NCI-H345 treated with DMSO at 0.1 percent for 48 hours (cell line): Measurements from ENCODE around the gene FBXL17.
"Not testable (repeated sequence)": the region's sequence is repeated elsewhere in the genome, so short reads cannot be mapped to it uniquely, and the experiment has no call there.

Experiments used
- DNase-seq: peaks from one replicate; lab custom pipeline; 2025; ENCODE audit not compliant: unreplicated experiment; lab: John Stamatoyannopoulos, UW

FBXL17 gene

DNA sequence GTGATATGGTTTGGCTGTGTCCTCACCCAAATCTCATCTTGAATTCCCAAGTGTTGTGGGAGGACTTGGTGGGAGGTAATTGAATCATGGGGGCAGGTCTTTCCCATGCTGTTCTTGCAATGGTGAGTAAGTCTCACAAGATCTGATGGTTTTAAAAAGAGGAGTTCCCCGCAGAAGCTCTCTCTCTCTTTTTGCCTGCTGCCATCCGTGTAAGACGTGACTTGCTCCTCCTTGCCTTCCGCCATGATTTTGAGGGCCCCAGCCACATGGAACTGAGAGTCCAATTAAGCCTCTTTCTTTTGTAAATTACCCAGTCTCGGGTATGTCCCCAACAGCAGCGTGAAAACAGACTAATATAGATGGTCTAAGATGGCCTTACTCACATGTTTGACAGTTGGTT, 210.1 kb downstream of the FBXL17 start:
- no peak for DNase-seq

DNA sequence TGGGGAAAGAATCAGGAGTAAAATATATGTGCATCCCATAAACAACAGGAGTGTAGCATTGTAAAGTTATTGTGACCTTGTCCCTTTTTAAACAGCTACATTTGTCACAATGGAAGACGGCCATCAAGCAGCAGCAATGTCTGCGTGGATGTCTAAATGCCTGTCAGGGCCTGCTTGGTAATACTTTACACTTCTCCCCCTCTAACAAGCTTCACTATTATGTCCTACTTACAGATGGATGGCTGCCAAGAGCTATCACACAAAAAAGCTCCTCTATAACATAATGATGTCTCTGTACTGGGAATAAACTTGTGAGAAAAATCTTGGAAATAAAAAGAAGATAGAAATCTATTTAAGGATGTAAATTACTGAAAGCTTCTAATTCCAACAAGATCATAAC, 213.0 kb downstream of the FBXL17 start:
- DNase-seq = peak; percentile 47

DNA sequence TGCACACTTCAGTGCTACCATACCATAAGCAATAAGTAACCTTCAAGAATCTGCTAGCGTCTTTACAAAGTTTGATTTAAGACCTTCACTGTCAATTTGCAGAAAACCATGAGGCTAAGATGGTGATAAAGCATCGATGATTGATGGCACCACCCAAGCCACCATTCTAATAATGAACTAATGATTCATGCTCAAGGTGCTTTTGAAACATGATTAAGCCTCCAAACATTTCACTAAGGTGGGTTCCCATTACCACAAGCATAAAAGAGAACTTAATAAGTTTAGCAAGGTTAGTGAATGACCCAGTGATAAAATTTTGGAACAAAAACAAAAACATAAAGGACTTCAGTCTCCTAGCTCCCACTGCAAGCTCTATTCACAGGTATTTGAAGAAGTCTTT, 214.7 kb downstream of the FBXL17 start:
- DNase-seq = no peak

DNA sequence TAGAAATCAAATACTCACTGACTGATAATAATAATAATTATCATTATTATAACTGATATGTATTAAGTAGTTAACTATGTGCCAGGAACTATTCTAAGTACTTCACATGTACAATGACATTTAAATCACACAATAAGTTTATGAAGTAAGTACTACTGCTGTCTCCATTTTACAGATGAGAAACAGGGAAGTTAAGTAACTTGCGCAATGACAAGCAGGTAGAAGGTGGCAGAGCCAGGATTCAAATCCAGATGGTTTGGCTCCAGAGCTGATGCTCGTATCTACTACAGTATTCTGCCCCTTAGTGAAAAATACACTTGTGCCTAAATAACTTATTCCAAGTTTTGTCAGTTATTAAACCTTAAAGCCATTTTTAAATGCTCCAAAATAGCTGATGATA, 217.3 kb downstream of the FBXL17 start:
- DNase-seq = no peak

DNA sequence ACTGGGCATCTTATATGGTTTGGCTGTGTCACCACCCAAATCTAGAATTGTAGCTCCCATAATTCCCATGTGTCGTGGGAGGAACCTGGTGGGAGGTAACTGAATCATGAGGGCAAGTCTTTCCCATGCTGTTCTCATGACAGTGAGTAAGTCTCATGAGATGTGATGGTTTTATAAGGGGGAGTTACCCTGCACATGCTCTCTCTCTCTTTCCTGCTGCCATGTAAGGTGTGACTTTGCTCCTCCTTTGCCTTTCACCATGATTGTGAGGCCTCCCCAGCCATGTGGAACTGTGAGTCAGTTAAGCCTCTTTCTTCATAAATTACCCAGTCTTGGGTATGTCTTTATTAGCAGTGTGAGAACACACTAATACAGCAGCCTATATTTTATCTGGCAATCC, 229.0 kb downstream of the FBXL17 start:
- not testable (repeated sequence) for DNase-seq

DNA sequence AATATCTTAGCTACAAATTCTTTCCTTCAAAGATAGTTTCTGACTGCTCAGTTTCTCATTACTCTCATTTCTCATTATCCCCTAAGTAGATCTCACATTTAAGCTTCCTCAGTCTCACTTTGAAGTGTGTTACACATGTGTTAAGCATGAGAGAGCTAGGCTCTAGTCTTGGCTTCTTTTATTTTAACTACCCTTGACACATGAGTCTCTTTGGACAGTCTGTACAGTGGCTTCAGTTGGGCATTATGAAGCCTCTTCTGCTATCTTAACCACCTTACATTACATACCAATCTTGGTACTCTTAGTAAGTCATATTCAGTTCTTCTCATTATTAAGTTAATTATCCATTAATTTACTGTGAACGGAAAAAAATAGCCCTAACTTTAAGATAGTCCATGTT, 232.5 kb downstream of the FBXL17 start:
- DNase-seq = no peak

DNA sequence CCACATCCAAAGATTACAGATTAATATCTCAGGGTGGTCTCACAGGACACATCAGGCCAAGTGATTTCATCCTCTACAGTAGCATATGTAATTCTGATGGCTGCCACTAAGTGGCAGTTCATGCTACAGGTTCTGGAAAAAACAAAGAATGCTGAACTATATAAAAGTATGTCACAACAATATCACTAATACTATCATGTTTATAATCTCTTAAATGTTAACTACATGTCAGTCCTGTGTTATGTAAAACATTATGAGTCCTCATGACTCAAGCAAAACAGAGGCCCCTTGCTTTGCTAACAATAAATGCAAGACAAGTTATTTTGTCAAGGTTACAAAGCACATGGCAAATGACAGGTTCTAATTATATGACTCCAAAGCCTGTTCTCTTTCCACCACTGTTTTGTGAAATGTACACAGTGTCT, 233.2 kb downstream of the FBXL17 start:
- DNase-seq = no peak

DNA sequence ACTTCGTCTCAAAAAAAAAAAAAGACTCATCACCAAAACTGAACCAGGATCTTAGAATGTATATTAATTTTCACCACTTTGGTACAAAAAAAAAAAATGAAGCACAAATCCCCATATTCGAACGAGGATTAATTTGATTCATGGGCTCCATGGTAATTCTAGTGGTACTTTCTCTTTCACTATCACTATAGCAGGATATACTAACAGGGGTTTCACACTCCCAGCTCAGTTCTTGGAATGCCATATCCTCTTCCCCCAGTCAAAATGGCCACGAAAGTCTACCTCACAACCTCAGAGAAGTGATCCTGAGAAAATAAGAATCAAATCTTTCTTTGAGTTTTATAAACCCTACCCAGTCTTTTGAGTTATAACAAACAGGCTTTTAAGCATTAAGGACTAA, 235.7 kb downstream of the FBXL17 start:
- DNase-seq = no peak

DNA sequence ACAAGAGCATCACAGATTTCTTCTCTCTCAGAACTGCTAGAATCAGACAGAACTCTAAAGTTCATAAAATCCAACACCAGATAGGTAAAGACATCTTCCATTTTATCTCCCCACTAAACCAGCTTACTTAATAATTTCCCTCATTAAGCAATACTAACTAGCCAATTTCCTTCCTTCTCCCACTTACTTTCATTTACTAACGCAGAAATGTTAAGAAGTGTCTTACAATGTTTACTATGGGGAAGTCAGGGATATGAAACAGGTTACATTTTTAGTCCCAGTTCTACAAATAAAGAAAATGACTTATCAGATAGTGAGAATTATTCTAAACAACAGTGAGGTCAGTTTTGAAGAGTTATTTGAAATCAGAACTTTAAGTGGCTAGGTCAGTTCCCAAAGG, 236.5 kb downstream of the FBXL17 start:
- no peak for DNase-seq

DNA sequence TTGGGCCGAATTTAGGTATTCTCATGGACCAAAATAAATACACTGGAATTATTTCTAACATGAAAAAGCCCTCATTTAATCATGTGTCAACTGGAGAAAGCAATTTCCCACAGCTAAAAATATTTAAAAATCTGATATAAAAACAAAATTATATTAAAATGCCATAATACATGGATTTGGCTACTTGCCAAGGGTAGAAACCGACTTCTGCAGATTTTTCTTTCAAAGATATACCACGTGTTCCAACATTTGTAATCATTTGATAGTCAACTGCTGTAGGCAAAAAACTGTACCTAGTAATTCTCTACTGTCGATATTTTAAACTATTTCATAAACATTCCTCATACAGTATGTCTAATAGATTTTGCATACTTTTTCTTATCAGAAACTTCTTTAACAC, 237.6 kb downstream of the FBXL17 start:
- no peak for DNase-seq

DNA sequence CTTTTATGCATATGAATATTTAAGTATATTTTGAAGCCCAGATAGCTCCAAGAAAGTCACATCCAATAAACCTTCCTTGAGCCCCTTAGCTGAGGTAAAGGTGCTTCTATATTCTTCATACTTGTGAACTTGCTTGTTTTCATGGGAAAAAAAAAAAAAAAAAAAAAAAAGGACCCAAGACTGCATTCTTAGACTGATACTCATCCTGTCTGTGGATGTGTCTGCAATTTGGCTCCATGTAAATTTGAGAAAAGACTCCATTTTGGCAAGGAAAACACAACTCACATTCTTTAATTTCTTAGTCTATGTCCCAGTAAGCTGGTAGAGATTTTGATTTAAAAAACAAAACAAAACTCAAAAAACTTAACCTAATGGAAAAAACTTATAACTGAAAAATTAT, 238.3 kb downstream of the FBXL17 start:
- DNase-seq = no peak

DNA sequence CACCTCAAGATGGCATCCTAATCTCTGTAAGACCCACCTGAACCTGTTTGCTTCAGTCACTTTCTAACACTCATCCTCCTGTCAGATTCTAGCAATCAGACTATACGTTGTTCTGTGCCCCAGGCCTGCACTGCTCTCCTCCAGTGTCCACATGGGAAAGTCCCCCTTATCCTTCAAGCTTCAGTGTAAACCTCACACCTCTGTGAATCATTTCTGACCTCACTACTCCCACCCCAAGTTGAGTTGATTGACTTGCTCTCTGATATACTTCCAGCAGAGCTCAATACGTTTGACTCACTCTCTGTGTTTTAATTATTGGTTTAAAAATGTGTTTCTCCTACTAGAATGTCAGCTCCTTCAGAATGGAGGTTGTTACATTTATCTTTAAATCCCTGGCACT, 240.2 kb downstream of the FBXL17 start:
- no peak for DNase-seq

DNA sequence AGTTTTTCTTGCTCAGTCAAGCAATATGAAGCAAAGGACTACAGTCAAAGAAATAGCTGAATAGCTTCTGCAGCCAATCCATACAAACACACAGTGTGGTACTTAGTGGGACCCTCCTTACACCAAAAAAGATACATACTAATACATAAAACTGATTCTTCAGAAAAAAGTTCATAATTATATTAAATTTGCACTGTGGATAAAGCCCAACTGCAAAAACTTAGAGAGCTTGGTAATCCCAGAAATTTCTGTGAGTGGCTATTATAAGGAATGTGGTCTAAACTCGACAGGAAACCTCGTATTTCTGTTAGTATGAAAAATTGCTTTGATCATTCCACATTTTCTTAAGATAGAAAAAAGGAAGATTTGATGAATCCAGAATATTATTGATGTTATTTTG, 245.4 kb downstream of the FBXL17 start:
- DNase-seq = no peak

DNA sequence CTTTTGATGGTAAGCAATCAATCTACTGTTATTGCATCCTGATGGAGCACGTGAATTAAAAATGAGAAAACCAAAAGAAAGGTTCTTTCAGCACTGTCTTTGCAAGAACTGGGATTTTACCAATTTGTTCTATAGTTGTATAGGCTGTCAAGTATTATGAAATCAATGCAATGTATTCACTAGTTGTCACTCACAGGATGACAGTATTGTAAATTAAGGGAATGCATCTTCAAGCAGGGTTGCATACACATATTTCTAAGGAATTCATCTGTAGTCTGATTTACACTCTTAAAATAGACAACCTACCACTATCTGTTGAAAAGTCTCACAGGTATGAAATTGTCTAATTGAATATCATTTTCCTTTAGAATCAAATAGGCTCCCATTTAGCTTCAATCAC, 252.8 kb downstream of the FBXL17 start:
- no peak for DNase-seq

DNA sequence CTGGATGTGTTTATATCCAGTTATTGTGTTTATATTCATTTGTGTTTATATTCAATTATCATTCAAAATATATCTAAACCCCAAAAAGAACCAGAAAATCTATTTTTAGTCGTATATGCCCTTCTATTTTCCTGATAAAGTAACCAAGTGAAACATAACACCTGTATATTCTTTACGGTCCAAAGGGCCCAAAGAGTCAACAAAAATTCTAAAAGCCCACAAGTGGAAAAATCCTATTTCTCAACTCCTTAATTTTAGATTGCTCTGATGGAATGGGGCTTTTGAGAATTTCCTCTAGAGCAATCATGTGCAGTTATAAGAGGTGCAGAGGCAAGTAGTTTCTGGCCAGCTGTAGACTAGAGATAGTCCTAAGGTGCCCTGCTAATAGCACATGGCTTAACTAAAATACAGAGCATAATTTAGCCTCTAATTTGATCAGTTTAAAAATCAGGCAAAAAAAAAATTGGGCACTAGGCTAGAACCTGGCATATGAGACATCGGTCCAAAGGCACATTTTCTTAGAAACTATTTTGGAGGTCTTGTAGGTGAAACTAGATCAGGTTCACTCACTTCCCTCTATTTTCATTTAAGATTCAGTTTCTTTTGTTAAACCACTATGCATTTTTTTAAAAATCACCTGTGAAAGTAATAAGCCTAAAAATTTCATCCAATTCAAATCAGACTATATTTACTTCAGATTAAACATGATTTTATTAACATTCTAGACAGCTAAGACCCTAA, 256.0 kb downstream of the FBXL17 start:
- no peak for DNase-seq

DNA sequence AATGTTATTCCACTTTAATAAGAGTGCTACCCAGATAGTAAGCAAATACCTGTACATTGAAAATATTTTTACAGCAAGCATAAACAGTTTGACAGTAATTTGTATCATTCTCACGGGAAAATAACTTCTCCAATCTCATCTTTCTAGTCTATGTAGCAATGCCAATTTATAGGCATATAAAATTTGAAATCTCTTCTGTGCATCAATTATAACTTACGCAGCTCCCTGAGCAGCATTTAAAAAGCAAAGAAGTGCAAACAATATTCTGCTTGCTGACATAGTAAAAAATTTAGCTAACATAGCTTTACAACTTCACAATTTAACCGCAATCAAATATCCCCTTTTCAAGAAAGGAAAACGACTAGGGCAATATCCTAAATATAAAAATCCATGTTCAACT, 257.3 kb downstream of the FBXL17 start:
- DNase-seq = no peak

DNA sequence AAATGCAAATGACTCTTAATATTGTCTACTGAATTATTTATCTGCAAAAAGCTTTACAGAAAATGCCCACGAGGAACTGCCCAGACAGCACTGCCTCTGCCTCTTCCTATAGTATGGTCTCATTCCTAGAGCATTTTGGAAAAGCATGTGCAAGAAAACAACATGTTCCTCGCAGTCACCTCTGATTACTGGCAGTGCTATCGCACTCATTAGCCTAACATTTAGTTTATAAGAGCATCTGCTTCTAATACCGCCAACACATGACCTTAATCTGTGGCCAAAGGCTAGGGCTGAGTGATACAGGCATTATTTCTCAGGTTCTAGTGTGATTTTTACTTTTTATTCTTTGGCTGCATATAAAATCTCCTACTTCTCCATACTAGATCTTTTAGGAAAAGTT, 259.2 kb downstream of the FBXL17 start:
- no peak for DNase-seq

DNA sequence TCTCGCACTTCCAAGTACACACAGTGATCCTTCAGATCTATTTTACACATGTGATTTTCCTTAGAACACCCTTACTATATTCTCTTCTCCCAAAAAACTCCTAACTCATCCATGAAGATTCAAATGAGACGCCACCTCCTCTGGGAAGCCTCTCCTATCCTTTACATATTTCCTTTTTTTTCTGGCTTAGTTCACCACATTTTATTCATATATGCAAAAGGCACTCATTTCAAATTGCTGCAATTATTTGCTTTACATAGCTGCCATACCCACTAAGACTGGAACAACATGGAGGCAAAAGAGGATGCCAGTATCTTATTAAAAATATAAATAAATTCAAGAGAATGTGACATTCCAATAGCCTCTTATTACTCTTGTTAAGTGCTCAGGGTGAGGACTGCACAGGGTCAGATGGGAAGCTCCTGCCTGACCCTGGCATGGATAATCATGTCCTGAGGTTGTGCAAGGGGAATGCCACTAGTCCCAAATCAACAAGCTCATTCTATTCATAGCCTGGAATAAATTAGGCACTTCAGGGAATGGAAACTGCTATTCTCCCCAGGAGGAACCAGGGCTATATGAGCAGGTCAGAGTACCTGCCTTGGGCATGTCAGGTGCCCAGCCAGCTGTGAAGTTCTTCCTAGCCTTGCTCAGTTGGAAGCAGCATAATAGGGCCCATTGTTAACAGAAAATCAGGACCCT, 262.9 kb downstream of the FBXL17 start:
- DNase-seq = no peak

DNA sequence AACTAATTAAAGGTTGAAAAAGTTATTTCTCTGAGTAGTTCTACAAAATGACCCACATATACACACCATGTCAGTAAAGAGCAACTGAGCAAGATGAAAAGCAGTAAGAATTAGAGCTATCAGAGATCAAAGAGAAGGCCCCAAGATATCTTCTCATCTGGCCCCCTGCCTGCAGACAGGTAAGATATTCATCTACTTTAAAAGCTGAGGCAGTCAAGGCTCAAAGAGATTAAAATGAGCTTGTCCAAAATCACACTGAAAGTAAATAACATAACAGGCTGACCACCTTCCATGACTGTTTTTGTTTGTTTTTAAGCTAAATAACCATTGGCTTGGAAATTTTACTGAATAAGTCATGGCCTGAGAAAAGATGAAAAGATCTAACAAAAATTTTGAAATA, 266.2 kb downstream of the FBXL17 start:
- no peak for DNase-seq

DNA sequence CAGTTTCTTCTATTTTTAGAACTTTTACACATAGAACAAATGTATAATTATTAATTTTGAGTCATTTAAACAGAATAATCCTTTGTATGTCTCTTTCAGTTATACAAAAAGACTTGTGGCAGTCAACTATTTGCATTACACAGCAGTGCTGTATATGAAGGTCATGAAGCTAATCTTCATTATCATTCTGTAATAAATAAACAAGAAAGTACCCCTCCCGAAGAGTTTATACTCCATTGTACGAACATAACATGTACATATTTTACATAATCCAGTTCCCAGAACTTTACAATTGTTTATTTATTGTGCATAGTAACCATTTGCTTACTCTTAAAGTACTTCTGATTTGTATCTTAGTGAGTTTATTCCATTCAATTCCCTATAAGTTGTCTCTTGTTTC, 267.9 kb downstream of the FBXL17 start:
- DNase-seq = no peak

DNA sequence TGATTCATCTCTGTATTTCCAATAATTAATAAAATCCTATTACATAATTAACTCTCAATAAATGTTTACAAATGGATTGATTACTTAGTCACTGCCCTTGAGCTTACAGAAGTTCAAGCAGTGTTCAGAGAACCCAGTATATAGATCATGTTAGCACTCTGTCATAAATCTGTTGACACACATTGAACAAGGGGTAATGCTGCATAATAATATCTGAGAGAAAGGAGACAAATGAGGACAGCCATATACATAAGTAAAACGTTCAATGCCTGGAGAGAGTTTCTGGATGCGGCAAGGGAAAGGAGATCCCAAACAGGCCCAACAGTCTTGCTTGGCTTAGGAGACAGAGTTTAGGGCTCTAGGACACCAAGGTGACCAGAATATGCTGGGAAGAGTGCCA, 270.2 kb downstream of the FBXL17 start:
- DNase-seq = no peak

DNA sequence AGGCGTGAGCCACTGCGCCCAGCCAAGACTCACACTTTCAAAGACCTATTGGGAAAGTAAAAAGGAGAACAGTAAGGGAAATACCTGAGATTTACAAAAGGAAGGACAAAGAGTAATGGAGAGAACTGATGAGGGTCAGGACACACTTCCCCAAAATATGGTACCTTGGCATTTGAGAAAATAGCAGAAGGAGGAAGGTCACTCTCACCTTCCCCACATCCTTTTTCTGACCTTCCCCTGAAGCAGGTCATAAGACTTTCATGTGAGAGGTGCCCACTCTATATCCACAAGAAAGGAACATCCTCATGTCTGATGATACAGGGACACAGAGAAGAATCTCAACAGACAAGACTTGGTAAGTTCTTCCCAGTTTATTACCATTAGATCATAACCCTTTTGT, 272.8 kb downstream of the FBXL17 start:
- DNase-seq = no peak

DNA sequence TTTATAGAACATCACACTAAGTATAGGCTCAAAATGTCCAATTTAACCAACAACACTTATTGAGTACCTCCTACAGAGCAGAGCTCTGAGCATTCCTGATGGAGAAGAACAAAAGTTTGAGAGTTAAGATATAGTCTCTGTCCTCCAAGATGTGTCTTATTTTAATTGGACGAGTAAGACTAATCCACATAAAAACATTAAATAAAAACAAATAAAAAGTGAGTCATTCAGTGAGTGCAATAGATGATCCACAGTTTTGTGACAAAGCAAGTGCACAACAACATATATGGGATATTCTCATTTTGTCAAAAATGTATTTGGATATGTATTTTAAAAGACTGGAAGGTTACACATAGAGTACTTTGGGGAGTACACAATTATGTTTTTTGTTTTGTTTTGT, 277.4 kb downstream of the FBXL17 start:
- no peak for DNase-seq
